Stimulated activated CD8-positive, alpha-beta memory T cell treated with anti-CD3 and anti-CD28 coated beads, Interleukin-12 subunit alpha, Interleukin-12 subunit beta, amount 100 ng/mL, for 24 hours (primary cell): ENCODE results near the gene NKX6-2.
"Not testable (repeated sequence)": the region's sequence is repeated elsewhere in the genome, so short reads cannot be mapped to it uniquely, and the experiment has no call there.

Experiments used
- DNase-seq: peaks from one replicate; pipeline ENCODE4 v3.0.0-alpha.2; 2020; ENCODE audit errors: extremely low read depth

The NKX6-2 gene

GRCh38 chr10:132785723-132786475, at the start of gene NKX6-2:
NKX6-2 (minus strand) TSS chr10:132786147; CDS start chr10:132785948, 199 bp downstream.
- DNase-seq: no peak

GRCh38 chr10:132834891-132835847, 49.2 kb upstream of the NKX6-2 start:
- no peak for DNase-seq

DNA sequence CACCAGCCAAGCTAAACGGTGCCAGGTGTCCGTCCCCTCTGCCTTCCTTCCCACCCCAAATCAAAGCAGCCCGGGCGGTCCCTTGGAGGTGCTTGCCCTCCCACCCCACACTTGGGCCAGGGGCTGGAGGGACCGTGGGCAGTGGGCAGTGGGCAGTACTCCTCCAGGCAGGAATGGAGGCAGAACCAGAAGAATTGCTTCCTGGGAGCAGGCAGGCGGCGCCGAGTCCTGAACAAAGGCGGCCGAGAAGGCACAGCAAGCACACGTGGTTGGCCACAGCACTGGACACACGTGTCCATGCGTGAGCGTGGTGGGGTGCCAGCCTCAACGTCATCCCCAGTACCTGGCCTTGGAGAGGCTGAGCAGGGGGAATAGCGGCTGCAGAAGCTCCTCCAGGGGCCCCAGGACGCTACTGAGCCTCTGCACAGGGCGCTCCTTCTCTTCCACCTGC, 48.4 kb upstream of the NKX6-2 start:
- DNase-seq: no peak

DNA sequence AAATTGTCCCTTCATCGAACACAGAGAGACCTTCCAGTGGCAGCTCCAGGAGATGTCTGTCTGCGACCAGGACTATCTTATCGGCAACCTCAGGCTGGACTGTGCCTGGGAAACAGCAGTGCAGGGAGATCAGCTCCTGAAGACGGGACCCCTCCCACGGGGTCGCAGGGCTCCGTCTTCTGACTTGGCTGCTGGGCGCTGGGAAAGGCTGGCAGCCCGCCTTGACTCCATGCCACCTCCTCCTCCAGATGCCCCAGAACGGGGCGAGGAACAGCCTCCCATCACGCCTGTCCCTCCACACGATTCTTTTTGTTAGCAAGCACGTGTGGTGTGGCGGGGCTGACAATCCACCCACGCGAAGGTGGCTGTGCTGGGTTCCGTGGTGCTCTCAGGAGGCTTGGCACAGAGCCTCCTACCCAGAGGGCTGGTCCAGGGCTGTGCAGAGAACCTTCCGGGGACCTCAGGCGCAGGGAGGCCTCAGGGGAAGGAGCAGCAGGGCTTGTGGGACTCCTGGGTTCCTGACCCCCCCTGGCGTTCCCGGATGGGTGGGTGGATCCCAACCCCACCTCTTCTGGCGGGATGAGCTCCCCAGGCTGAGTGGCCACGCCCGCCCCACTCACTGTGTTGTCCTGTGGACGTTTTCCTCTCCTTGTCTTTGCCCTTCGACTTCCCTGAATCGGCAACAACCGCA, 47.6 kb upstream of the NKX6-2 start:
- no peak for DNase-seq

- no peak for DNase-seq
Observed at GRCh38 chr10:132832186-132832969, 46.4 kb upstream of the NKX6-2 start.

DNA sequence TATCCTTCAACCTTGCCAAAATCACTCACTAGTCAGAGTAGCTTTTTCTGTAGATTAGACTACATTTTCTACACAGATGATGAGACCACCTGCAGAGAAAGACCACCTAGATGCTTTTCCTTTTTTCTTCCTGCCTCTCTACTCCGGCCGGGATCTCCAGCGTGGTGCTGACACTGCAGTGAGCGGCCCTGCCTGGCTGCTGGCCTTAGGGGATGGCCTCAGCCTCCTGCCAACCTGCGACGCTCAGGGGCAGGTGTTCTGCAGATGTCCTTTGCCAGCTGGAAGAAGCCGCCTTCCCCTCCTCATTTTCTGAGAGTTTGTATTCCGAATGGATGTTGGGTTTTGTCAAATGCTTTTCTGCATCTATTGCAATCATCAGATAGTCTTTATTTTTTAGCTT, 43.5 kb upstream of the NKX6-2 start:
- DNase-seq: no peak

DNA sequence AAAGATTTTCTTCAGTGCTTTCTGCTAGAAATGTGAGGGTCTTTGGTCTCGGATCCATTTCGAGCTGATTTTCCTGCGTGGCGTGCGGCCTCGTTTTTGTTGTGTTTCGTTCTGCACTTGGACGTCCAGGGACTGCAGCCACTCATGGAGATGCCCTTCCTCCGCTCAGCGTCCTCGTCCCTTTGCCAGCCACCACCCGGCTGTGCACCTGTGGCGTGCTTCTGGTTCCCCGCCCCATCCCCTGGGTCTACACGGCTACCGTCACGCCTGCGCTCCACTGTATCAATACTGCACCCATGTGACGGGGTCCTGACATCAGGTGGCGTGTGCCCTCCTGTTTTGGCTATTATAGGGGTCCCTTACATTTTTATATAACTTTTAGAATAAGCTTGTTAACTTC, 42.7 kb upstream of the NKX6-2 start:
- DNase-seq: no peak

- no peak for DNase-seq
Observed at GRCh38 chr10:132827861-132828539, 42.1 kb upstream of the NKX6-2 start.

DNA sequence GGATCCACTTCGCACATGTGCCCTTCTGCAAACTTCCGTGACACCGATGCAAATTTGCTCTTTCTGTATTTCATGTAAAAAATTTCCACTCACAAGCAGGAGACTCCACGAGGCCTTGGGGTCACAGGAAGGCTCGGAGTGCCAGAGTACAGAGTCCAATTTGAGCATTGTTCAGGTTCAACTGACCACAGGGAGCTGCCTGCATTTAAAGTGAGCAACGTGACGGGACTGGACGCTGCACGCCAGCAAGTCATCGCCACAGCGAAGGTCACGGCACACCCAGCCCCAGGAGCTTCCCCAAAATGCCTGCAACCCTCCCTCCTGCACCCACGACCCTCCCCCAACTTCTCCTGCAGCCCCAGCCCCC, 41.5 kb upstream of the NKX6-2 start:
- no peak for DNase-seq

DNA sequence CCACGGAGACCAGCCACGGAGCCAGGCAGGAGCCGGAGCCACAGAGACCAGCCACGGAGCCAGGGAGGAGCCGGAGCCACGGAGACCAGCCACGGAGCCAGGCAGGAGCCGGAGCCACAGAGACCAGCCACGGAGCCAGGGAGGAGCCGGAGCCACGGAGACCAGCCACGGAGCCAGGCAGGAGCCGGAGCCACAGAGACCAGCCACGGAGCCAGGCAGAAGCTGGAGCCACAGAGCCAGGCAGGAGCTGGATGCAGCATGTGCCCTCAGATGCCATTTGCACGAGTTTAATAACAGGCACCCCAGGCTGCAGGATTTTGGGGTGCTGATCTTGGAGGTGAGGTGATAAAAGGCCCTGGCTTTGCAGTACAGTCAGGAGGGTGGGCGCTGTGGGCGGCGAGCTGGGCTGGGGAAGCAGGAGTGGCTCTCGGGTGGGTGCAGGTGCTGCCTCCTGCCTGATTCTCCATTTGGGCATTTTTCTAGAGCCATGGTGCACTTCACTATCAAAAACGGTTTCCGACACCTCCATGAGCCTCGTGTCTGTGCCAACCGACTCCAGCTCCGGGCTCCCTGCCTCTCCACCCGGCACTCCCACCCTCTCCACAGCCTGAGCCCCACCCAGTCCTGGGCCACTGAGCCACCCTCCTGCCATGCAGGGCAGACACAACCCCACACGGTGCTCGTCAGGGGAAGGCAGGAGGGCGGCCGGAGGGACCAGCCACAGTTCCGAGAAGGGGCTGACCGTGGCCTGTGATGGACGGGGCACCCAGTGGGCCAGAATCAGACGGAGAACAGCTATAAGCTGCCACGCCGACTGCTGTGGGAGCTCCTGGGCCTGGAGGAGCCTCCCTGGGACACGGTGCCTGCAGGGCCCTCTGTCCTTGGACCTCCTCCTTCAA, 40.8 kb upstream of the NKX6-2 start:
- no peak for DNase-seq

GRCh38 chr10:132825783-132826523, 40.0 kb upstream of the NKX6-2 start:
- not testable (repeated sequence) for DNase-seq

DNA sequence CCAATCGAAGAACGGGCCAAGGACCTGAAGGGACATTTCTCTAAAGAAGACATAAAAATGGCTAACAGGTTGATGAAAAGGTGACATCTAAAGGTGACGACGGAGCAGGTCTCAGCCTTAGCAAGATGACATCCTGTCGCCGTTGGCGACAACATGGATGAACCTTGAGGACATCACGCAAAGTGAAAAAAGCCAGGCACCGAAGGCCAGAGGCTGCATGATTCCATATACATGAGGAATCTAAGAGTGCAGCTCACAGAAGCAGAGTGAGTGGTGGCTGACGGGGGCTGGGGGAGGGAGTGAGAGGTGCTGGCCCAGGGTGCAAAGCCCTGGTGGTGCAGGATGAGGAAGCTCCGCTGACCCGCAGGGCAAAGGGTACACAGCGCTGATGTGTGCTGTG, 34.1 kb upstream of the NKX6-2 start:
- DNase-seq: no peak

GRCh38 chr10:132817701-132818211, 31.8 kb upstream of the NKX6-2 start:
- DNase-seq: no peak

GRCh38 chr10:132816718-132817117, 30.8 kb upstream of the NKX6-2 start:
- no peak for DNase-seq

DNA sequence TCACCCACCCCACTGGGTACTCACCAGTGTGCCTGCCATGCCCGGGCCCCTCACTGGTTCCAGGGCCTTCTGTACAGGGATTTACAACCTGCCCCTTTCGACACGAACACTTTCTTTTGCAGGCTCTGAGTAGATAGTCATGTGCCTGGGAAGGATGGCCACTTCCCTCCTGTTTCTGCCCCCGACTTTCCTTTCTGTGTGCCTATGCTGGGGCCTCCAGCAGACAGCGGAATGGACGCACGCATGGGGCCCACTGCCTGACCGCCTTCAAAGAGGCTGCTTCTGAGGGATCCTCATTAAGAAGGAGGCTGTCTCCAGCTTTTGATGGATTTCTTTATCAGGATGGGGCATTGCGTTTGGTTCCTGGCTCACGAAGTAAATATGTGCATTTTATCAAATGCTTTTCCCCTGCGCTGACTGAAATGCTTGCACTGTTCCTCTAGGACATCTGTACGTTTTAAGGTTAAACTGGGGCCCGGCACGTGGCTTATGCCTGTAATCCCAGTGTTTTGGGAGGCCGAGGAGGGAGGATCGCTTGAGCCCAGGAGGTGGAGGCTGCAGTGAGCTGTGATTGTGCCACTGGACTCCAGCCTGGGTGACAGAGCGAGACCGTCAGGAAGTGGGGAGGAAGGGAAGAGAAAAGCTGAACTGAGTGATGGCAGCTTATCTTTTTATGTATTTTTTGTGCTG, 29.4 kb upstream of the NKX6-2 start:
- DNase-seq: no peak

- DNase-seq: no peak
Observed at GRCh38 chr10:132814469-132814856, 28.5 kb upstream of the NKX6-2 start.

GRCh38 chr10:132813560-132814468, 27.9 kb upstream of the NKX6-2 start:
- DNase-seq: no peak
